Measurements from ENCODE around the gene GIPC2. TPM values are rescaled to one million over a fixed set of nuclear protein-coding genes. Genes with fewer than 3 reads are reported as not detected.

Gene GIPC2
- polyA plus RNA-seq, 1 donor (not counting 4 experiments of a cell fraction or from before 2014, with no cell fraction given): 0.28 TPM

GRCh38 chr1:78126506-78126905 lies 80.7 kb downstream of the GIPC2 start:
- H3K9me3 ChIP-seq (ENCODE audit: control insufficient read depth, low read depth, low read length): no peaks in the 10 kb centered on the region
- no peak for FAIRE-seq
- H3K4me3 ChIP-seq (ENCODE audit: control insufficient read depth in 2 of 3, extremely low read depth in 1 of 3, insufficient read depth in 2 of 3, low read depth in 1 of 3, low read length in 3 of 3): no peak overlapping the region
- H2AFZ ChIP-seq (ENCODE audit: control insufficient read depth, low read length): no peak overlapping the region
- H3K4me1 ChIP-seq (ENCODE audit: control insufficient read depth, extremely low read depth, insufficient read depth, low read length): no peaks in the 10 kb centered on the region
- H3K27me3 ChIP-seq (ENCODE audit: control insufficient read depth, extremely low read depth, insufficient read depth, low read length): no peaks in the 10 kb centered on the region
- no peak overlapping the region for H3K9ac ChIP-seq (ENCODE audit: control insufficient read depth, extremely low read depth, insufficient read depth, low read length)
- DNase-seq (ENCODE audit: low read depth, low spot score): no peak
- no peak for TF ChIP-seq CTCF (optimal IDR thresholded peaks at IDR 0.05 in 1 of 3, IDR thresholded peaks at IDR 0.05 in 1 of 3, conservative IDR thresholded peaks at IDR 0.05 in 1 of 3; ENCODE audit: extremely low read depth in 1 of 3, insufficient read depth in 2 of 3, low read length in 3 of 3)
- no peak for TF ChIP-seq EZH2 (IDR thresholded peaks at IDR 0.05; ENCODE audit: low read length)
- no peaks in the 10 kb centered on the region for H4K20me1 ChIP-seq (ENCODE audit: control insufficient read depth, extremely low read depth, insufficient read depth, low read length)
- H3K27ac ChIP-seq (ENCODE audit: control insufficient read depth, insufficient read depth, low read length): no peak overlapping the region
- no peaks in the 10 kb centered on the region for H3K36me3 ChIP-seq (ENCODE audit: control insufficient read depth in 2 of 2, extremely low read depth in 1 of 2, insufficient read depth in 2 of 2, low read length in 2 of 2)
- H3K79me2 ChIP-seq (ENCODE audit: control insufficient read depth, insufficient read depth, low read length): no peaks in the 10 kb centered on the region
- no peak overlapping the region for H3K4me2 ChIP-seq (ENCODE audit: control insufficient read depth, extremely low read depth, insufficient read depth, low read depth, low read length)
- H3K9me1 ChIP-seq (ENCODE audit: control insufficient read depth, extremely low read depth, insufficient read depth, low read length): no peaks in the 10 kb centered on the region
- dilution Hi-C loops (cut with MboI; ENCODE audit: extremely low pct_ligation_motif_present, low sequenced_read_pairs): no loop called here

GRCh38 chr1:78132174-78132947 lies 86.6 kb downstream of the GIPC2 start:
- TF ChIP-seq CTCF (optimal IDR thresholded peaks at IDR 0.05 in 1 of 3, IDR thresholded peaks at IDR 0.05 in 1 of 3, conservative IDR thresholded peaks at IDR 0.05 in 1 of 3; ENCODE audit: extremely low read depth in 1 of 3, insufficient read depth in 2 of 3, low read length in 3 of 3) (no peak), EZH2 (IDR thresholded peaks at IDR 0.05; ENCODE audit: low read length) (no peak)
- Histone ChIP-seq H3K4me1 (ENCODE audit: control insufficient read depth, extremely low read depth, insufficient read depth, low read length) (no peaks in the 10 kb centered on the region), H3K4me3 (ENCODE audit: control insufficient read depth in 2 of 3, extremely low read depth in 1 of 3, insufficient read depth in 2 of 3, low read depth in 1 of 3, low read length in 3 of 3) (no peak overlapping the region), H3K4me2 (ENCODE audit: control insufficient read depth, extremely low read depth, insufficient read depth, low read depth, low read length) (no peak overlapping the region), H3K36me3 (ENCODE audit: control insufficient read depth in 2 of 2, extremely low read depth in 1 of 2, insufficient read depth in 2 of 2, low read length in 2 of 2) (no peaks in the 10 kb centered on the region), H3K9me1 (ENCODE audit: control insufficient read depth, extremely low read depth, insufficient read depth, low read length) (no peaks in the 10 kb centered on the region), H3K79me2 (ENCODE audit: control insufficient read depth, insufficient read depth, low read length) (no peaks in the 10 kb centered on the region), H4K20me1 (ENCODE audit: control insufficient read depth, extremely low read depth, insufficient read depth, low read length) (no peaks in the 10 kb centered on the region), H3K27ac (ENCODE audit: control insufficient read depth, insufficient read depth, low read length) (no peak overlapping the region), H3K27me3 (ENCODE audit: control insufficient read depth, extremely low read depth, insufficient read depth, low read length) (no peaks in the 10 kb centered on the region), H2AFZ (ENCODE audit: control insufficient read depth, low read length) (no peak overlapping the region), H3K9ac (ENCODE audit: control insufficient read depth, extremely low read depth, insufficient read depth, low read length) (no peak overlapping the region), H3K9me3 (ENCODE audit: control insufficient read depth, low read depth, low read length) (no peaks in the 10 kb centered on the region)
- FAIRE-seq (no peak), DNase-seq (ENCODE audit: low read depth, low spot score) (no peak)
- dilution Hi-C loops (cut with MboI; ENCODE audit: extremely low pct_ligation_motif_present, low sequenced_read_pairs): no loop called here

Measured in keratinocyte (primary cell).